GM10266 (cell line): Measurements from ENCODE around the gene ZSCAN22.

Source experiments
- DNase-seq: peaks from one replicate; pipeline ENCODE4 v3.0.0; 2012; ENCODE audit errors: extremely low spot score
- TF ChIP-seq, protein P1 (sequence below): IDR thresholded peaks from 2 replicates; pipeline ENCODE4 v1.5.1; 2012; ENCODE audit warnings: mild to moderate bottlenecking, low read depth; ENCODE audit not compliant: control insufficient read depth, insufficient read depth; ENCODE audit errors: missing control alignments

ZSCAN22 gene

DNA sequence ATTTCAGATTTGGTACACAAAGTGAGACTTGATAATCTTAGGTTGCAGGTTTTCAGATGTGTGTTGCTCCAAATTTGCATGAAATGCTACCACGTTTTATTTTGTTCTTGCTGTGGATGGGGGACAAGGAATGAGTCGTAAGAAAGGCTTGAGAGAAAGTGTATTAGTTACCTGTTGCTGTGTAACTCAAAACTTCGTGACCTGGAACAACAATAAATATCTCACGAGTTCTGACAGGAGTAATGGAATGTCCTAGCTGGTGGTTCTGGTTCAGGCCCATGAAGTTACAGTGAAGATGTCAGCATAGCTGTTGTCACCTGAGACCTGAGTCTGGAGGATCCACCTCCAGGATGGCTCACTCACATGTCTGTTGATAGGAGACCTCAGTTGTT lies 46.9 kb upstream of the ZSCAN22 start:
- TF ChIP-seq, protein P1, sequence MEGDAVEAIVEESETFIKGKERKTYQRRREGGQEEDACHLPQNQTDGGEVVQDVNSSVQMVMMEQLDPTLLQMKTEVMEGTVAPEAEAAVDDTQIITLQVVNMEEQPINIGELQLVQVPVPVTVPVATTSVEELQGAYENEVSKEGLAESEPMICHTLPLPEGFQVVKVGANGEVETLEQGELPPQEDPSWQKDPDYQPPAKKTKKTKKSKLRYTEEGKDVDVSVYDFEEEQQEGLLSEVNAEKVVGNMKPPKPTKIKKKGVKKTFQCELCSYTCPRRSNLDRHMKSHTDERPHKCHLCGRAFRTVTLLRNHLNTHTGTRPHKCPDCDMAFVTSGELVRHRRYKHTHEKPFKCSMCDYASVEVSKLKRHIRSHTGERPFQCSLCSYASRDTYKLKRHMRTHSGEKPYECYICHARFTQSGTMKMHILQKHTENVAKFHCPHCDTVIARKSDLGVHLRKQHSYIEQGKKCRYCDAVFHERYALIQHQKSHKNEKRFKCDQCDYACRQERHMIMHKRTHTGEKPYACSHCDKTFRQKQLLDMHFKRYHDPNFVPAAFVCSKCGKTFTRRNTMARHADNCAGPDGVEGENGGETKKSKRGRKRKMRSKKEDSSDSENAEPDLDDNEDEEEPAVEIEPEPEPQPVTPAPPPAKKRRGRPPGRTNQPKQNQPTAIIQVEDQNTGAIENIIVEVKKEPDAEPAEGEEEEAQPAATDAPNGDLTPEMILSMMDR, result no peak
- DNase-seq, result no peak

DNA sequence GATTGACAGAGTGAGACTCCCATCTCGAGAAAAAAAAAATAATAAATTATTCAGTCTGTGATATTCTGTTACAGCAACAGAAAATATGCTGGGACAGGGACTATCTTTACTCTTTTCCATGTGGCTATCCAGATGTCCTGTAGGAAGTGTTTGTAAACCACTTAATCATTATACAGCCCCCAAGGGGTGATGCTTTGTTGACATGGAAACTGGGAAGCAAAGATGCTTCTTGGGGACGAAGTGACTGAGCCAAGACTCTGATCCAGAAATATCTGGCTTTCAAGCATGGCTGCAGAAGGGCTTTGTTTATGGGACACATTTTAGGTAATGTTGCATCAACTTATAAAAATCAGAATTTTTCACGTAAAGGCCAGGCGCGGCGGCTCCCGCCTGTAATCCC lies 42.6 kb upstream of the ZSCAN22 start:
- TF ChIP-seq, protein P1, result no peak
- no peak for DNase-seq

DNA sequence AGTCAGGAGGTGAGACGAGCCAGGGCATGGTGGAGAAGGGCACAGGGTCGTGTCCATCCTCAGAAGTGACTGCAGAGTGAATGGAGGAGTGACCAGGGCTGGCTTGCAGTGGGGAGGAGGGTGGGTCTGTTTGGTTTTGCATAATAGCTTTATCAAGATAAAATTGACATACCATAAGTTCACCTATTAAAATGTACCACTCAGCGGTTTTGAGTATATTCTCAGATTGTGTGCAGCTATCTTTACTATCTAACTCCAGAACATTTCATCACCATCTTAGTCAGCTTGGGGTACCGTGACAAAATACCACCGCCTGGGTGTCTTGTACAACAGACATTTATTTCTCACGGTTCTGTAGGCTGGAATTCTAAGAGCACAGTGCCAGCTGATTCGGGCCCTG lies 34.9 kb upstream of the ZSCAN22 start:
- TF ChIP-seq, protein P1, result no peak
- DNase-seq, result no peak

DNA sequence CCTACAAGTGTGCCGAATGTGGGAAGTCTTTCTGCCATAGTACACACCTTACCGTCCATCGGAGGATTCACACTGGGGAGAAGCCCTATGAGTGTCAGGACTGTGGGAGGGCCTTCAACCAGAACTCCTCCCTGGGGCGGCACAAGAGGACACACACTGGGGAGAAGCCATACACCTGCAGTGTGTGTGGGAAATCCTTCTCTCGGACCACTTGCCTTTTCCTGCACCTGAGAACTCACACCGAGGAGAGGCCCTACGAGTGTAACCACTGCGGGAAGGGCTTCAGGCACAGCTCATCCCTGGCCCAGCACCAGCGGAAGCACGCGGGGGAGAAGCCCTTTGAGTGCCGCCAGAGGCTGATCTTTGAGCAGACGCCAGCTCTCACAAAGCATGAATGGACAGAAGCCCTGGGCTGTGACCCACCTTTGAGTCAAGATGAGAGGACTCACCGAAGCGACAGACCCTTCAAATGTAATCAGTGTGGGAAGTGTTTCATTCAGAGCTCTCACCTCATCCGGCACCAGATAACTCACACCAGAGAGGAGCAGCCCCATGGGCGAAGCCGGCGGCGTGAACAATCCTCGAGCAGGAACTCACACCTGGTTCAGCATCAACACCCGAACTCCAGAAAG lies 31.9 kb upstream of the ZSCAN22 start:
- DNase-seq, result no peak
- TF ChIP-seq, protein P1, result no peak

DNA sequence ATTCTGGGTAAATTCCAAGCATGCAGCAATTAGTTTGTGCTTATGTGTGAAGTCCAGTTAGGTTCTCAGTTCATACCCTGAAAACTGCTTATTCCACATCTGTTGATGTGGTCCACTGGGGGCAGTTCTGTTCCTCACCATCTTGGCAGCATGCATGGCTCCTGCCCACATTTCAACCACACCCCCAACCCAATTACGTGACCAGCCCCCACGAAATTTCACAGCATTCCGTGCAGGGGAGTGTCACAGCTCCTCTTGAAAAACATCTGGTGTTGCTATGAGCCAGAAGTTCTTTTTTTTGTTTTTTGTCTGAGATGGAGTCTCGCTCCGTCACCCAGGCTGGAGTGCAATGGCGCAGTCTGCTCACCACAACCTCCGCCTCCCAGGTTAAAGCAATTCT lies 30.7 kb upstream of the ZSCAN22 start:
- TF ChIP-seq, protein P1, result no peak
- DNase-seq, result no peak

DNA sequence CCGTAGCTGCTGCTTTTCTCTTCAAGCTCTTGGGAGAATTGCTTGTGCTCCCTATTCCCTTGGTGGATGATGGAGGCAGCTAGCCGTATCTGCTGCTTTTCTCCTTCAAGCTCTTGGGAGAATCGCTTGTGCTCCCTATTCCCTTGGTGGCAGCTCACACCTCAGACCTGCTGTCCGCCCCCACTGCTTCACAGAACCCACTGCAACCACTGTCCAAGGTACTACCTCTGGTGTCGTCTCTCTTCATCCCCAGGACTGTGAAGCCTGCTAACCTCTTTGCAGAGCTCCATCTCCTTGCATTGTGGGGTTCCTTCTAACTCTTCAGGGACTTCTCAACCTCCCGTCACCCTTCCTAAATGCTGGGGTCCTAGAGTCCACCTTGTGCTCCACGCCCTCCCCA lies 26.2 kb upstream of the ZSCAN22 start:
- no peak for DNase-seq
- TF ChIP-seq, protein P1, result no peak

DNA sequence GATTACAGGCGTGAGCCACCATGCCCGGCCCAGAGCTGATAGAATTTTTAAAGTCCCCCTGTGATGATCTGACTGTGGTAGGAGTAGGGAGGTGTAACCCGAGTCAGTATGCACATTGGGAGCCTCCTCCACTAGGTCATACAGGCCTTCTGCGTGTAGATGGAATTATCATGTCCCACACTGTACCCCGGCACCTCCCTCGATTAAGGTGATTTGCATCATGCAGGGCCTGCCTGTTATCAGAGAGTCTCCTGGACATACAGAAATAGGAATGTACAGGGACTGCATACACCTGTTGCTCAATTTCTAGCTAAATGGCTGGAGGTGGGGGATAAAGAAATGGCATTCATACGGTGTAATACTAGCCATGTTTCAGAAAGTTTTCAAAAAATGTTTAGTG lies 22.5 kb upstream of the ZSCAN22 start:
- TF ChIP-seq, protein P1, result no peak
- DNase-seq, result no peak
